K562 (cell line): ENCODE results near the gene ABRAXAS1. TPM values are rescaled to one million over a fixed set of nuclear protein-coding genes. Genes with fewer than 3 reads are reported as not detected.
A peak's percentile ranks its signal among the peaks of the same experiment; 100 is the strongest.

Source experiments
- ARNT ChIP-seq, 2 experiments: fragments of 450-650 bp; IDR thresholded peaks; 2 replicates each; pipeline ENCODE4 v1.6.1; 2016; ENCODE audit warnings: mild to moderate bottlenecking in 1 of 2
- GTF2E2 ChIP-seq: fragments of 200-800 bp; sonication (Bioruptor generic); IDR thresholded peaks from 2 replicates; pipeline ENCODE4 v1.6.1; 2016; ENCODE audit warnings: missing genetic modification characterization, missing compliant biosample characterization
- GTF2F1 ChIP-seq: IDR thresholded peaks from 2 replicates; pipeline ENCODE4 v1.6.1; 2011; ENCODE audit warnings: low read depth, low read length, improper control_type of control experiment
- ILK ChIP-seq: fragments of 450-650 bp; IDR thresholded peaks from 2 replicates; pipeline ENCODE4 v1.6.1; 2016; ENCODE audit warnings: missing genetic modification characterization, low read depth, mild to moderate bottlenecking, missing compliant biosample characterization, moderate library complexity, borderline replicate concordance
- NCOA4 ChIP-seq: fragments of 450-650 bp; IDR thresholded peaks from 2 replicates; pipeline ENCODE4 v1.6.1; 2018; ENCODE audit warnings: mild to moderate bottlenecking; ENCODE audit not compliant: partially characterized antibody
- NUFIP1 ChIP-seq: fragments of 450-650 bp; IDR thresholded peaks from 2 replicates; pipeline ENCODE4 v1.6.1; 2018; ENCODE audit not compliant: partially characterized antibody
- PURB ChIP-seq: sonication (generic); formaldehyde crosslinking; IDR thresholded peaks from 2 replicates; pipeline ENCODE4 v1.9.0; 2021; ENCODE audit warnings: low read depth, mild to moderate bottlenecking, missing genetic modification reagents
- REST ChIP-seq, 2 experiments: fragments of 450-650 bp; formaldehyde crosslinking in 1 of 2; IDR thresholded peaks; 2 replicates each; pipeline versions ENCODE4 v1.4.0 to v1.6.1; 2014 to 2020; ENCODE audit warnings: mild to moderate bottlenecking in 2 of 2, borderline replicate concordance in 1 of 2, low read depth in 1 of 2
- TFE3 ChIP-seq: fragments of 450-650 bp; formaldehyde crosslinking; IDR thresholded peaks from 2 replicates; pipeline ENCODE4 v1.4.0; 2020; ENCODE audit warnings: mild to moderate bottlenecking, mixed read lengths
- TSHZ1 ChIP-seq: fragments of 250-450 bp; sonication (Bioruptor Pico); IDR thresholded peaks from 2 replicates; pipeline ENCODE4 v1.4.0; 2020; ENCODE audit warnings: mild to moderate bottlenecking, moderate library complexity
- ZBTB17 ChIP-seq: fragments of 450-650 bp; formaldehyde crosslinking; IDR thresholded peaks from 2 replicates; pipeline ENCODE4 v1.4.0; 2020; ENCODE audit warnings: mild to moderate bottlenecking
- polyA plus RNA-seq, 8 experiments: library from polyadenylated mRNA; depleted of rRNA in 4 of 8; stranded (reverse) in 5 of 8; unstranded in 3 of 8; fragments of >200 nt; fragmentation: Nextera tagmentation in 2 of 8; fragmentation: Illumina TruSeq in 1 of 8; extraction: Ambion mirVana in 2 of 8; extraction: Trizol in 1 of 8; gene quantifications; 2 replicates each; pipeline versions ENCODE4 v1.2.1 to v1.2.3, GENCODE V29; 2011 to 2014; ENCODE audit warnings: inconsistent platforms in 1 of 8, missing spikeins in 1 of 8
- total RNA-seq, 7 experiments: library from RNA; depleted of rRNA in 6 of 7; stranded (reverse); fragments of >200 nt in 6 of 7; fragmentation: Illumina TruSeq in 2 of 7; extraction: Trizol in 2 of 7; gene quantifications; 2 replicates each; pipeline versions ENCODE4 v1.2.1 to v1.2.3, GENCODE V29; 2011 to 2021; ENCODE audit warnings: low replicate concordance in 1 of 7

Gene ABRAXAS1
- total and polyA plus RNA-seq, 9 of the 15 experiments (the other 6 are each of a cell fraction or from before 2014, with no cell fraction given): 10.8 to 48.3 (median 22.1) TPM

GRCh38 chr4:83484500-83485461, at the start of gene ABRAXAS1 (continued):
- TF ChIP-seq REST (IDR thresholded peaks at IDR 0.05; ENCODE audit: borderline replicate concordance): no peak
- 0 out of 2 replicates have a peak, but pooled peaks have one; percentile 37 for TF ChIP-seq REST (CRISPR knock-in tag; IDR thresholded peaks at IDR 0.05; ENCODE audit: low read depth)
- TF ChIP-seq GTF2E2 (tag): 0 out of 2 replicates have a peak, but pooled peaks have one; percentile 13
- TF ChIP-seq PURB (CRISPR knock-in tag): no peak
- TF ChIP-seq TFE3 (CRISPR knock-in tag): no peak
- TF ChIP-seq NCOA4: no peak
- TF ChIP-seq ARNT (IDR thresholded peaks at IDR 0.05): 0 out of 4 replicates have a peak, but pooled peaks of 1 of the 2 experiments have one; percentile 38
- peak; percentile 54; the same call in 1 of the 2 replicates for TF ChIP-seq ZBTB17 (CRISPR knock-in tag)
- TF ChIP-seq ILK (tag): no peak
- TF ChIP-seq NUFIP1: peak; percentile 74
- TF ChIP-seq TSHZ1 (CRISPR knock-in tag): no peak
- no peak for TF ChIP-seq GTF2F1
